B cell (primary cell): ENCODE measurements around the gene SALL3.

ENCODE experiments used
- CTCF ChIP-seq: fragments of 200-600 bp; IDR thresholded peaks from one replicate; pipeline ENCODE4 v1.8.0; 2022; ENCODE audit warnings: antibody characterized with exemption, mild to moderate bottlenecking
- EZH2 ChIP-seq: IDR thresholded peaks from 2 replicates; pipeline ENCODE4 v1.6.1; 2012; ENCODE audit warnings: borderline replicate concordance, low read depth, mild to moderate bottlenecking, moderate library complexity, low read length; ENCODE audit not compliant: insufficient read depth, poor library complexity, severe bottlenecking

- TF ChIP-seq CTCF (no peak), EZH2 (no peak)
Measured at GRCh38 chr18:78965260-78965659, 14.4 kb upstream of the SALL3 start.
